ENCODE results near the gene PRSS12. TPM values are rescaled to one million over a fixed set of nuclear protein-coding genes. Genes with fewer than 3 reads are reported as not detected.

The PRSS12 gene
- total RNA-seq, 1 experiment from 2014 or later, result 13.8 TPM

DNA sequence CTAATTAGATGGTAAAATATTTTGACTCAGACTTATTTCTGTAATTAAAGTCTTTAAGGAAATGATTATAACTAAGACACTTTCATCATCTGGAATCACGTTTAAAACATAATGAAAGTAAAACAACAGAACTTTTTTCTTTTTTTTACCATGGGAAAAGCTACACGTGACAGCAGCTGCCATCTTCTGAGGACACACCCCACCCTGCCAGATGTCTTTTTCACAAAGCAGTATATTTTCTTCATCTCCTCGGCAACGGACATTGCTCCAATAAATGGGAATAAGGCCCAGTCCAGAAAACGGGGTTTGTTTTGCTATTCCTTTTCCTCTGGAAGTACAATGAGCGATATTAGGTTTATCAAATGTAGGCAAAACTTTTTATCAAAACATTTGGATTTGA, 17.5 kb downstream of the PRSS12 start:
- DNase-seq (ENCODE audit: low read depth, low spot score) (no peak), ATAC-seq (no peak)
- Histone ChIP-seq H3K9me3 (ENCODE audit: control insufficient read depth in 1 of 2, insufficient read depth in 1 of 2, low read depth in 1 of 2, low read length in 2 of 2) (no peaks in the 10 kb centered on the region), H3K79me2 (ENCODE audit: insufficient read depth, low read length) (no peaks in the 10 kb centered on the region), H3K27me3 (ENCODE audit: insufficient read depth, low read length) (no peaks in the 10 kb centered on the region), H3K36me3 (ENCODE audit: control insufficient read depth in 1 of 2, insufficient read depth in 2 of 2, low read length in 2 of 2) (no peaks in the 10 kb centered on the region), H2AFZ (ENCODE audit: low read depth, low read length, poor library complexity, severe bottlenecking) (no peak overlapping the region), H3K4me3 (replicated peaks in 1 of 2; ENCODE audit: low read depth in 1 of 2, low read length in 2 of 2) (no peak overlapping the region), H3K4me2 (ENCODE audit: low read length) (no peak overlapping the region), H3K4me1 (ENCODE audit: control insufficient read depth in 1 of 2, insufficient read depth in 2 of 2, low read length in 2 of 2) (peaks cover 0 to 3% of the 10 kb centered on the region in 2 experiments; a peak in 1 of 4 replicates), H4K20me1 (ENCODE audit: insufficient read depth) (no peaks in the 10 kb centered on the region), H3K27ac (ENCODE audit: low read depth, low read length) (no peak overlapping the region), H3K9me2 (ENCODE audit: insufficient read depth) (no peaks in the 10 kb centered on the region), H3K9ac (ENCODE audit: low read length) (no peak overlapping the region)
- TF ChIP-seq MAX (IDR thresholded peaks at IDR 0.05), result no peak
- TF ChIP-seq FOSL1 (IDR thresholded peaks at IDR 0.05; ENCODE audit: low read depth), result no peak
- no peak for TF ChIP-seq CBX3 (IDR thresholded peaks at IDR 0.05; ENCODE audit: low read depth)
- no peak for TF ChIP-seq JUND (IDR thresholded peaks at IDR 0.05)
- no peak for TF ChIP-seq EZH2phosphoT487 (IDR thresholded peaks at IDR 0.05; ENCODE audit: borderline replicate concordance)
- TF ChIP-seq ELF1 (IDR thresholded peaks at IDR 0.05; ENCODE audit: borderline replicate concordance, low read depth), result no peak
- TF ChIP-seq, protein P1, sequence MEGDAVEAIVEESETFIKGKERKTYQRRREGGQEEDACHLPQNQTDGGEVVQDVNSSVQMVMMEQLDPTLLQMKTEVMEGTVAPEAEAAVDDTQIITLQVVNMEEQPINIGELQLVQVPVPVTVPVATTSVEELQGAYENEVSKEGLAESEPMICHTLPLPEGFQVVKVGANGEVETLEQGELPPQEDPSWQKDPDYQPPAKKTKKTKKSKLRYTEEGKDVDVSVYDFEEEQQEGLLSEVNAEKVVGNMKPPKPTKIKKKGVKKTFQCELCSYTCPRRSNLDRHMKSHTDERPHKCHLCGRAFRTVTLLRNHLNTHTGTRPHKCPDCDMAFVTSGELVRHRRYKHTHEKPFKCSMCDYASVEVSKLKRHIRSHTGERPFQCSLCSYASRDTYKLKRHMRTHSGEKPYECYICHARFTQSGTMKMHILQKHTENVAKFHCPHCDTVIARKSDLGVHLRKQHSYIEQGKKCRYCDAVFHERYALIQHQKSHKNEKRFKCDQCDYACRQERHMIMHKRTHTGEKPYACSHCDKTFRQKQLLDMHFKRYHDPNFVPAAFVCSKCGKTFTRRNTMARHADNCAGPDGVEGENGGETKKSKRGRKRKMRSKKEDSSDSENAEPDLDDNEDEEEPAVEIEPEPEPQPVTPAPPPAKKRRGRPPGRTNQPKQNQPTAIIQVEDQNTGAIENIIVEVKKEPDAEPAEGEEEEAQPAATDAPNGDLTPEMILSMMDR (IDR thresholded peaks at IDR 0.05 in 2 of 3, conservative IDR thresholded peaks at IDR 0.05 in 1 of 3; ENCODE audit: borderline replicate concordance in 1 of 3, insufficient read depth in 1 of 3, low read depth in 2 of 3, low read length in 2 of 3), result no peak
- no peak for TF ChIP-seq CEBPB (IDR thresholded peaks at IDR 0.05; ENCODE audit: low read depth)
- no peak for TF ChIP-seq POLR2A (IDR thresholded peaks at IDR 0.05; ENCODE audit: borderline replicate concordance, extremely low read depth, insufficient read depth, insufficient read length)
- TF ChIP-seq YY1 (IDR thresholded peaks at IDR 0.05; ENCODE audit: extremely low read depth, insufficient replicate concordance, low read depth, low read length), result no peak
- intact Hi-C loops (cut with micrococcal nuclease), result no loop called here
- no TSS peak for BruUV-seq (replicated peaks)
- ChIA-PET POLR2A (no interaction called here), RAD21 (ENCODE audit: low non-redundant PET in 1 of 2, low total read pairs in 2 of 2, uncharacterized antibody in 2 of 2, unreplicated experiment in 2 of 2) (no interaction called here), CTCF (no interaction called here)
